ENCODE data around the gene CNTNAP5.

Gene CNTNAP5

DNA sequence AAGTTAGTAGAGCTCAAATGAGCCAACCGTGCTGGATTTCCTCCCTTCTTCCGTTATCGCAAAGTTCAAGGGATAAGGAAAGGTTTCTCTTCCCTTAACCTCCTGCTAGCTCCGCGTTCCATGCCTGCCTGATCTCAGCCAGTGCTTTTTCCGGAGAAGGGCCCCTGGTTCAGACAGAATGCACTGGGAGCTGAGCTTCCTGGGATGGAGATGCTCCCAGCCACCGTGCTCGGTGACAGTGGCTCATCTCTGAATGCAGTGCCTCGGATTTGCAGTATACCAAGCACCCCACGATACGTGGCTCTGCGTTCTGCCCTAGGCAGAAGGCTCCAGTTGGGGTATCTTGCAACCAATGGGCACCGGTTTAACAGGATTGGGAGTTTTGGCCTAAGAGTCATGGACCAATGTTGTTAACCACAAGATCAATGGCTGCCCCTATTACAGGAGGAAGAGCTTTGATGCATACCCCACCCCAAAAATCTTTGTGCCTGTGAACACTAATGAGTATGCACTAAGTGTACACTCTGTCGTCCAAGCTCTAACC, 876 bp downstream of the CNTNAP5 start:
- Histone ChIP-seq H3K4me2 (ENCODE audit: low read depth, low read length) (no peak overlapping the region), H3K9me3 (replicated peaks; ENCODE audit: insufficient read depth, low read length) (no peaks in the 10 kb centered on the region), H2AFZ (ENCODE audit: low read length) (no peak overlapping the region), H3F3A (ENCODE audit: insufficient read depth, low read length) (no peaks in the 10 kb centered on the region), H3K4me3 (ENCODE audit: low read length) (no peak overlapping the region), H3K79me2 (ENCODE audit: low read length) (no peaks in the 10 kb centered on the region), H4K20me1 (ENCODE audit: insufficient read depth, low read length) (no peaks in the 10 kb centered on the region), H3K4me1 (ENCODE audit: low read length) (no peaks in the 10 kb centered on the region), H3K27me3 (replicated peaks; ENCODE audit: insufficient read depth, low read length) (no peaks in the 10 kb centered on the region), H3K36me3 (replicated peaks; ENCODE audit: insufficient read depth, low read length) (no peaks in the 10 kb centered on the region), H3K9me2 (replicated peaks; ENCODE audit: insufficient read depth, low read length) (no peaks in the 10 kb centered on the region), H3K27ac (ENCODE audit: low read length) (no peak overlapping the region), H3K9ac (ENCODE audit: low read length) (no peak overlapping the region)
- DNase-seq, result no peak
- TF ChIP-seq, protein P1, sequence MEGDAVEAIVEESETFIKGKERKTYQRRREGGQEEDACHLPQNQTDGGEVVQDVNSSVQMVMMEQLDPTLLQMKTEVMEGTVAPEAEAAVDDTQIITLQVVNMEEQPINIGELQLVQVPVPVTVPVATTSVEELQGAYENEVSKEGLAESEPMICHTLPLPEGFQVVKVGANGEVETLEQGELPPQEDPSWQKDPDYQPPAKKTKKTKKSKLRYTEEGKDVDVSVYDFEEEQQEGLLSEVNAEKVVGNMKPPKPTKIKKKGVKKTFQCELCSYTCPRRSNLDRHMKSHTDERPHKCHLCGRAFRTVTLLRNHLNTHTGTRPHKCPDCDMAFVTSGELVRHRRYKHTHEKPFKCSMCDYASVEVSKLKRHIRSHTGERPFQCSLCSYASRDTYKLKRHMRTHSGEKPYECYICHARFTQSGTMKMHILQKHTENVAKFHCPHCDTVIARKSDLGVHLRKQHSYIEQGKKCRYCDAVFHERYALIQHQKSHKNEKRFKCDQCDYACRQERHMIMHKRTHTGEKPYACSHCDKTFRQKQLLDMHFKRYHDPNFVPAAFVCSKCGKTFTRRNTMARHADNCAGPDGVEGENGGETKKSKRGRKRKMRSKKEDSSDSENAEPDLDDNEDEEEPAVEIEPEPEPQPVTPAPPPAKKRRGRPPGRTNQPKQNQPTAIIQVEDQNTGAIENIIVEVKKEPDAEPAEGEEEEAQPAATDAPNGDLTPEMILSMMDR (IDR thresholded peaks at IDR 0.05; ENCODE audit: low read length), result no peak
- no peak for TF ChIP-seq EZH2phosphoT487 (IDR thresholded peaks at IDR 0.05; ENCODE audit: low read length)
- no peak for TF ChIP-seq EZH2 (optimal IDR thresholded peaks at IDR 0.05; ENCODE audit: low read depth, low read length)

DNA sequence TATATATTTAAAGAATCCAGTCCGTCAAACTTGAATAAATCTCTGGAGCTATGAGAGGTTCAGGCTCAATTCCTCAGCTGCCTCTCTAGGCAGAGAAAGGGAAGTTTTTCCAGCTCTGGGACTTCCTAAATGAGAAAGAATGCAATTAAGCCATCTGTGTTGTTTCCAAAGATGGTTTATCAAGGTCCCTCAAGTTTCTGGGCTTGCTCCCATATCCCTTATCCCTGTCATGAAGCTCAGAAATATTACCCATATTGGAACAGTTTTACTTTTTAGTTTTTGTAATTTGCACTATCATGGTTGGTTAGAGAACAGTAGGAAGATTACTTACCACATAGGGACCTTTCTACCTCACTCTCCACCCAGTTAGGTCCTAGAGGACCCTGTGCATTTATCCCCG, 1.4 kb downstream of the CNTNAP5 start:
- Histone ChIP-seq H3K4me3 (ENCODE audit: low read length) (no peak overlapping the region), H3K9me2 (replicated peaks; ENCODE audit: insufficient read depth, low read length) (no peaks in the 10 kb centered on the region), H4K20me1 (ENCODE audit: insufficient read depth, low read length) (no peaks in the 10 kb centered on the region), H3K27me3 (replicated peaks; ENCODE audit: insufficient read depth, low read length) (no peaks in the 10 kb centered on the region), H3K36me3 (replicated peaks; ENCODE audit: insufficient read depth, low read length) (no peaks in the 10 kb centered on the region), H3K27ac (ENCODE audit: low read length) (no peak overlapping the region), H3K9me3 (replicated peaks; ENCODE audit: insufficient read depth, low read length) (no peaks in the 10 kb centered on the region), H3K9ac (ENCODE audit: low read length) (no peak overlapping the region), H3K79me2 (ENCODE audit: low read length) (no peaks in the 10 kb centered on the region), H3K4me2 (ENCODE audit: low read depth, low read length) (no peak overlapping the region), H3F3A (ENCODE audit: insufficient read depth, low read length) (no peaks in the 10 kb centered on the region), H3K4me1 (ENCODE audit: low read length) (no peaks in the 10 kb centered on the region), H2AFZ (ENCODE audit: low read length) (no peak overlapping the region)
- no peak for DNase-seq
- TF ChIP-seq EZH2 (optimal IDR thresholded peaks at IDR 0.05; ENCODE audit: low read depth, low read length) (no peak), EZH2phosphoT487 (IDR thresholded peaks at IDR 0.05; ENCODE audit: low read length) (no peak)
- TF ChIP-seq, protein P1 (IDR thresholded peaks at IDR 0.05; ENCODE audit: low read length), result no peak

DNA sequence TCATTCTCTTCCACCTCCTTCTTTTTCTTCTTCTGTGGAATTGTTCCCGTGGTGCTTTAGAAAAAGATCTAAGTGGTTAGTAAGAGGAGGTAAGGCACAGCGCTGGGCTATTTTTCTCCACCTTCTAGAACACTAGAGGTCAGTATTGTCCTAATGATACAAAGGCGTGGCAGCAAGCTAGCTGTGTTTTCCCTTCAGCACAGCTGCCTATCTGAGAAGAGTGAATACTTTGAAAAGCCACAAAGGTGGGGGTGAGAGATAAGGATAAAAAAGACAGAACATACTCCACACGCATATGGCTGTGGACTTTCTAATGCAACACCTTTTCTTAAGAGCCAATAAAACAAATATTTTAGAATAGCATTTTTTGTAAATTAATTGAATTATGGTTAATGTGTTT, 2.1 kb downstream of the CNTNAP5 start:
- Histone ChIP-seq H3K4me1 (ENCODE audit: low read length) (no peaks in the 10 kb centered on the region), H3F3A (ENCODE audit: insufficient read depth, low read length) (no peaks in the 10 kb centered on the region), H3K4me2 (ENCODE audit: low read depth, low read length) (no peak overlapping the region), H3K27me3 (replicated peaks; ENCODE audit: insufficient read depth, low read length) (no peaks in the 10 kb centered on the region), H3K9me3 (replicated peaks; ENCODE audit: insufficient read depth, low read length) (no peaks in the 10 kb centered on the region), H3K79me2 (ENCODE audit: low read length) (no peaks in the 10 kb centered on the region), H3K4me3 (ENCODE audit: low read length) (no peak overlapping the region), H3K9me2 (replicated peaks; ENCODE audit: insufficient read depth, low read length) (no peaks in the 10 kb centered on the region), H3K9ac (ENCODE audit: low read length) (no peak overlapping the region), H2AFZ (ENCODE audit: low read length) (no peak overlapping the region), H4K20me1 (ENCODE audit: insufficient read depth, low read length) (no peaks in the 10 kb centered on the region), H3K36me3 (replicated peaks; ENCODE audit: insufficient read depth, low read length) (no peaks in the 10 kb centered on the region), H3K27ac (ENCODE audit: low read length) (no peak overlapping the region)
- DNase-seq, result peak; percentile 83
- TF ChIP-seq EZH2 (optimal IDR thresholded peaks at IDR 0.05; ENCODE audit: low read depth, low read length) (no peak), EZH2phosphoT487 (IDR thresholded peaks at IDR 0.05; ENCODE audit: low read length) (no peak)
- TF ChIP-seq, protein P1 (IDR thresholded peaks at IDR 0.05; ENCODE audit: low read length), result peak; percentile 66

All from MM.1S (cell line).